Fibroblast of the aortic adventitia (primary cell): ENCODE measurements around the gene RCOR1. TPM values are rescaled to one million over a fixed set of nuclear protein-coding genes. Genes with fewer than 3 reads are reported as not detected.
"Not testable (repeated sequence)": the region's sequence is repeated elsewhere in the genome, so short reads cannot be mapped to it uniquely, and the experiment has no call there.

Source experiments
- DNase-seq: peaks from one replicate; pipeline ENCODE4 v3.0.0-alpha.2; 2010; ENCODE audit warnings: low read depth
- H3K4me3 ChIP-seq: 2 replicates; pipeline ENCODE4 v1.5.1; 2011; ENCODE audit warnings: low read depth, mild to moderate bottlenecking, control low read depth, low read length, moderate library complexity
- CTCF ChIP-seq: IDR thresholded peaks from 2 replicates; pipeline ENCODE4 v1.5.1; 2011; ENCODE audit warnings: mild to moderate bottlenecking, low read length, control low read depth, inconsistent platforms; ENCODE audit not compliant: insufficient read depth
- total RNA-seq: library from RNA; depleted of rRNA; stranded (reverse); fragments of >200 nt; gene quantifications from 2 replicates; pipeline ENCODE4 v1.2.3, GENCODE V29; 2012; ENCODE audit warnings: low replicate concordance

Gene RCOR1
- total RNA-seq, 1 donor: 12.5 TPM

DNA sequence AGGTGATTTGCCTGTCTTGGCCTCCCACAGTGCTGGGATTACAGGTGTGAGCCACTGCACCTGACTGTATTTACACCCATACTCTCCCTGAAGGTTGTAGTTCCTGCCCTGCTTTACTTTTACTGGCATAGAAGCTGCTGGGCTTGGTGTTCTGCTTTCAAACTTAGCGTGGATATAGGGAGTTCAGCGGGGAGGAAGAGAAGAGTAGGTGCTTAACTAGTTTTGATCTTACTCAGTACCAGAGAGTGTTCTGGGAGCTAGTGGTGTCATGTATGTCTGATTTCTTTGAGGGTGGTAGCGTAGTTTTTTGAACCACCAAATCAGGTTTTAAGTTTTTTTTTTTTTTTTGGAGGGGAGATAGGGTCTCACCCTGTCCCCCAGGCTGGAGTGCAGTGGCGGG is 13.8 kb downstream of the RCOR1 start:
- no peak overlapping the region for H3K4me3 ChIP-seq
- DNase-seq: no peak
- no peak for TF ChIP-seq CTCF

GRCh38 chr14:102608064-102608446 is 15.6 kb downstream of the RCOR1 start:
- no peak for DNase-seq
- H3K4me3 ChIP-seq: no peak overlapping the region
- no peak for TF ChIP-seq CTCF

- peak; percentile 53 for DNase-seq
- no peak for TF ChIP-seq CTCF
- H3K4me3 ChIP-seq: no peak overlapping the region
Measured at GRCh38 chr14:102610968-102611811, 18.7 kb downstream of the RCOR1 start.

DNA sequence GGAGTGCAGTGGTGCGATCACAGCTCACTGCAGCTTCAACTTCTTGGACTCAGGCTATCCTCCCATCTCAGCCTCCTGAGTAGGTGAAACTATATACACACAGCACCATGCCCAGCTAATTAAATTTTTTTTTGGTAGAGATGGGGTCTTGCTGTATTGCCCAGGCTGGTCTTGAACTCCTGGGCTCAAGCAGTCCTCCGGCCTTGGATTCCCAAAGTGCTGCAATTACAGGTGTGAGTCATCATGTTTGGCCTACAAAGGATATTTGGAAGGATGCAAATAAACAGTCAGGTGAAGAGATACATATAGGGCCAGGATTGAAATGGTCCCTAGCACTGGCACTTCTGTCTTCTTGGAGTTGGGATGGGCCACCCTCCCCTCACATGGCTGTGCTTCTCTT is 23.9 kb downstream of the RCOR1 start:
- TF ChIP-seq CTCF: no peak
- H3K4me3 ChIP-seq: no peak overlapping the region
- no peak for DNase-seq

GRCh38 chr14:102616799-102617198 is 24.4 kb downstream of the RCOR1 start:
- TF ChIP-seq CTCF: no peak
- DNase-seq: peak; percentile 80
- H3K4me3 ChIP-seq: no peak overlapping the region

DNA sequence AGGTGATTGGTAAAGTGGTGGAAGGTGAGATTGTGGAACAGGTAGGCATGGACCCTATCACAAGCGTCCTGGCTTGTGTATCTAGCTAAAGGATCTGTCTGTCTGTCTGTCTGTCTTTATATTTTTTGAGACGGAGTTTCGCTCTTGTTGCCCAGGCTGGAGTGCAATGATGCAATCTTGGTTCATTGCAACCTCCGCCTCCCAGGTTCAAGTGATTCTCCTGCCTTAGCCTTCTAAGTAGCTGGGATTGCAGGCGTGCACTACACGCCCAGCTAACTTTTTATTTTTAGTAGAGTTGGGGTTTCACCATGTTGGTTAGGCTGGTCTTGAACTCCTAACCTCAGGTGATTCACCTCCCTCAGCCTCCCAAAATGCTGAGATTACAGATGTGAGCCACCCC is 26.6 kb downstream of the RCOR1 start:
- DNase-seq, H3K4me3 ChIP-seq: not testable (repeated sequence)

DNA sequence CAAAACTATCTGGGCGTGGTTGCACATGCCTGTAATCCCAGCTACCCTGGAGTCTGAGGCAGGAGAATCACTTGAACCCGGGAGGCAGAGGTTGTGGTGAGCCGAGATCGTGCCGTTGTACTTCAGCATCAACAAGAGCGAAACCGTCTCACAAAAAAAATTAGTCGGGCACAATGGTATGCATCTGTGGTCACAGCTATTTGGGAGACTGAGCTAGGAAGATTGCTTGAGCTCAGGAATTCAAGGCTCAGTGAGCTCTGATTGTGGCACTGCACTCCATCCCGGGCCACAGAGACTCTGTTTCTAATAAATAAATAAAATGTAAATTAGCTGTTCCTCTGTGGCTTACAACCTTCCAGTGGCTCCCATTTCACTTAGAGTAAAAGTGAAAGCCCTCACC is 28.0 kb downstream of the RCOR1 start:
- TF ChIP-seq CTCF: no peak
- H3K4me3 ChIP-seq: no peak overlapping the region
- no peak for DNase-seq
